IMR-90 (cell line): ENCODE data around the gene GJA8. TPM values are rescaled to one million over a fixed set of nuclear protein-coding genes. Genes with fewer than 3 reads are reported as not detected.

ENCODE experiments used
- ATAC-seq: fragments of 200-7000 bp; cut with Tn5 transposase; 2 replicates; pipeline ENCODE4 v1.9.1; 2020; ENCODE audit warnings: low read depth, mild to moderate bottlenecking, moderate library complexity
- BruUV-seq: library from RNA; stranded (reverse); fragments of 400-500 nt; replicated peaks from 2 replicates; lab custom pipeline; 2021; lab: Mats Ljungman, UMichigan
- CTCF ChIA-PET: fragments of 300-600 bp; formaldehyde crosslinking; extraction: SDS; loops from one replicate; lab custom pipeline; 2021; ENCODE audit warnings: antibody characterized with exemption; lab: Yijun Ruan, JAX
- POLR2A ChIA-PET: fragments of 300-600 bp; sonication (Branson Sonifier 250); formaldehyde crosslinking; loops from one replicate; lab custom pipeline; 2022; ENCODE audit warnings: antibody characterized with exemption; ENCODE audit not compliant: unreplicated experiment; lab: Charles Lee
- DNase-seq: peaks from one replicate; pipeline ENCODE4 v3.0.0; 2013
- H2AFZ ChIP-seq: replicated peaks from 2 replicates; pipeline ENCODE3; 2013; ENCODE audit warnings: low read length, mild to moderate bottlenecking; ENCODE audit not compliant: poor library complexity
- H2AK5ac ChIP-seq: 2 replicates; pipeline ENCODE4 v1.6.1; 2013; ENCODE audit warnings: low read depth, low read length, inconsistent platforms
- H2AK9ac ChIP-seq: replicated peaks from 2 replicates; pipeline ENCODE3; 2013; ENCODE audit warnings: mild to moderate bottlenecking, low read depth, low read length, moderate library complexity; ENCODE audit not compliant: poor library complexity
- H2BK120ac ChIP-seq: 2 replicates; pipeline ENCODE4 v1.6.1; 2013; ENCODE audit warnings: low read depth, low read length, inconsistent platforms
- H2BK15ac ChIP-seq: 3 replicates; pipeline ENCODE4 v1.6.1; 2013; ENCODE audit warnings: low read depth, low read length, inconsistent platforms
- H2BK20ac ChIP-seq: 2 replicates; pipeline ENCODE4 v1.6.1; 2013; ENCODE audit warnings: low read depth, mild to moderate bottlenecking, inconsistent platforms, low read length, moderate library complexity
- H2BK5ac ChIP-seq: 2 replicates; pipeline ENCODE4 v1.6.1; 2013; ENCODE audit warnings: mild to moderate bottlenecking, low read depth, low read length, inconsistent platforms; ENCODE audit not compliant: poor library complexity, severe bottlenecking
- H3K14ac ChIP-seq: replicated peaks from 2 replicates; pipeline ENCODE4 v1.6.1; 2013; ENCODE audit warnings: low read depth, low read length, inconsistent platforms
- H3K18ac ChIP-seq: 2 replicates; pipeline ENCODE4 v1.6.1; 2013; ENCODE audit warnings: low read depth, low read length, control low read depth
- H3K23ac ChIP-seq: 2 replicates; pipeline ENCODE4 v1.6.1; 2013; ENCODE audit warnings: low read depth, low read length, inconsistent platforms
- H3K27ac ChIP-seq: 2 replicates; pipeline ENCODE4 v1.5.1; 2013; ENCODE audit warnings: mild to moderate bottlenecking, control low read depth, low read length; ENCODE audit not compliant: insufficient read depth
- H3K27me3 ChIP-seq: 2 replicates; pipeline ENCODE4 v1.6.1; 2013; ENCODE audit warnings: low read length; ENCODE audit not compliant: control insufficient read depth, insufficient read depth
- H3K36me3 ChIP-seq: 2 replicates; pipeline ENCODE4 v1.6.1; 2013; ENCODE audit warnings: low read length, mixed read lengths; ENCODE audit not compliant: control insufficient read depth, insufficient read depth
- H3K4ac ChIP-seq: 2 replicates; pipeline ENCODE4 v1.6.1; 2013; ENCODE audit warnings: low read depth, low read length, inconsistent platforms
- H3K4me1 ChIP-seq: 2 replicates; pipeline ENCODE4 v1.6.1; 2013; ENCODE audit warnings: low read length, mixed read lengths; ENCODE audit not compliant: control insufficient read depth, insufficient read depth
- H3K4me2 ChIP-seq: 2 replicates; pipeline ENCODE4 v1.6.1; 2013; ENCODE audit warnings: low read depth, mild to moderate bottlenecking, control low read depth, low read length, moderate library complexity
- H3K4me3 ChIP-seq: 2 replicates; pipeline ENCODE4 v1.5.1; 2013; ENCODE audit warnings: low read depth, mild to moderate bottlenecking, control low read depth, low read length, moderate library complexity; ENCODE audit not compliant: insufficient read depth
- H3K56ac ChIP-seq: 2 replicates; pipeline ENCODE4 v1.6.1; 2013; ENCODE audit warnings: low read length, inconsistent platforms; ENCODE audit not compliant: insufficient read depth; ENCODE audit errors: extremely low read depth
- H3K79me1 ChIP-seq, 2 experiments: 2 replicates each; pipeline ENCODE4 v1.6.1; 2013; ENCODE audit warnings: low read length in 2 of 2, inconsistent platforms in 1 of 2, low read depth in 1 of 2
- H3K9ac ChIP-seq: 2 replicates; pipeline ENCODE4 v1.6.1; 2013; ENCODE audit warnings: low read depth, low read length, control low read depth
- H3K9me1 ChIP-seq: 2 replicates; pipeline ENCODE4 v1.6.1; 2013; ENCODE audit warnings: low read length, inconsistent platforms; ENCODE audit not compliant: insufficient read depth
- H3K9me3 ChIP-seq: 2 replicates; pipeline ENCODE4 v1.6.1; 2013; ENCODE audit warnings: low read length; ENCODE audit not compliant: control insufficient read depth, insufficient read depth
- H4K20me1 ChIP-seq: 2 replicates; pipeline ENCODE4 v1.6.1; 2013; ENCODE audit warnings: low read length, inconsistent platforms; ENCODE audit not compliant: insufficient read depth
- H4K5ac ChIP-seq: 2 replicates; pipeline ENCODE4 v1.6.1; 2013; ENCODE audit warnings: mild to moderate bottlenecking, low read depth, low read length, control low read depth
- H4K8ac ChIP-seq, 2 experiments: 2 replicates each; pipeline ENCODE4 v1.6.1; 2013; ENCODE audit warnings: low read depth in 2 of 2, low read length in 2 of 2, control low read depth in 1 of 2, inconsistent platforms in 1 of 2
- H4K91ac ChIP-seq: 2 replicates; pipeline ENCODE4 v1.6.1; 2013; ENCODE audit warnings: low read depth, low read length, inconsistent platforms; ENCODE audit not compliant: insufficient read depth
- BHLHE40 ChIP-seq: fragments of 150-350 bp; IDR thresholded peaks from 2 replicates; pipeline ENCODE4 v1.6.1; 2016; ENCODE audit warnings: mild to moderate bottlenecking, low read depth, low read length
- CEBPB ChIP-seq: IDR thresholded peaks from 2 replicates; pipeline ENCODE4 v1.6.1; 2012; ENCODE audit warnings: low read depth, low read length, improper control_type of control experiment
- CHD1 ChIP-seq: IDR thresholded peaks from 2 replicates; pipeline ENCODE4 v1.6.1; 2012; ENCODE audit warnings: low read depth, low read length, improper control_type of control experiment
- CTCF ChIP-seq: conservative IDR thresholded peaks from 2 replicates; pipeline ENCODE4 v1.5.1; 2012; ENCODE audit warnings: mild to moderate bottlenecking, low read depth, low read length, improper control_type of control experiment
- ELK1 ChIP-seq: fragments of 150-350 bp; IDR thresholded peaks from 2 replicates; pipeline ENCODE4 v1.6.1; 2016; ENCODE audit warnings: low read depth, mild to moderate bottlenecking, low read length, moderate library complexity, borderline replicate concordance
- FOS ChIP-seq: fragments of 150-350 bp; IDR thresholded peaks from 2 replicates; pipeline ENCODE4 v1.6.1; 2016; ENCODE audit warnings: low read depth, low read length
- MAFK ChIP-seq: IDR thresholded peaks from 2 replicates; pipeline ENCODE4 v1.6.1; 2012; ENCODE audit warnings: low read depth, low read length, improper control_type of control experiment
- POLR2A ChIP-seq: IDR thresholded peaks from 2 replicates; pipeline ENCODE4 v1.6.1; 2012; ENCODE audit warnings: mild to moderate bottlenecking, low read depth, low read length
- RAD21 ChIP-seq: IDR thresholded peaks from 2 replicates; pipeline ENCODE4 v1.6.1; 2012; ENCODE audit warnings: low read length, improper control_type of control experiment
- RCOR1 ChIP-seq: IDR thresholded peaks from 2 replicates; pipeline ENCODE4 v1.6.1; 2012; ENCODE audit warnings: mild to moderate bottlenecking, low read length, improper control_type of control experiment; ENCODE audit not compliant: insufficient replicate concordance
- WGBS, 2 experiments: methylation state at CpG; one replicate each; pipeline versions ENCODE4 v1.1.5 to v1.1.7; 2013; ENCODE audit warnings: missing lambda C conversion rate in 2 of 2; ENCODE audit not compliant: insufficient read length in 1 of 2; ENCODE audit errors: extremely low coverage in 2 of 2; 5-methylcytosine and 5-hydroxymethylcytosine counted together
- dilution Hi-C: fragments of 300-500 bp; cut with HindIII; formaldehyde crosslinking; loops from one replicate; pipeline ENCODE4 v1.14.3; 2018; ENCODE audit warnings: low sequenced_read_pairs; ENCODE audit not compliant: unreplicated experiment
- in situ Hi-C: fragments of 300-500 bp; cut with MboI; formaldehyde crosslinking; loops from 3 replicates; pipeline ENCODE4 v1.14.3; 2019; ENCODE audit warnings: low sequenced_read_pairs, inconsistent platforms, mixed read lengths
- intact Hi-C: fragments of 100-400 bp; cut with micrococcal nuclease; formaldehyde crosslinking; loops from 2 replicates; pipeline ENCODE4 v1.10.0; 2022
- polyA plus RNA-seq, 3 experiments: library from polyadenylated mRNA; depleted of rRNA; stranded (reverse); fragments of >200 nt; gene quantifications; 2 replicates each; pipeline ENCODE4 v1.2.3, GENCODE V29; 2012; ENCODE audit warnings: low replicate concordance in 1 of 3
- total RNA-seq: library from RNA; depleted of rRNA; stranded (reverse); fragments of >200 nt; gene quantifications from 2 replicates; pipeline ENCODE4 v1.2.3, GENCODE V29; 2012

GJA8 gene
- total and polyA plus RNA-seq, 2 of the 4 experiments (the other 2 are of a cell fraction) = not detected

- H3K27me3 ChIP-seq = peaks cover 6% of the 10 kb centered on the region; the same call in 1 of the 2 replicates
- H2AK9ac ChIP-seq = no peak overlapping the region
- no peaks in the 10 kb centered on the region for H4K20me1 ChIP-seq
- no peak overlapping the region for H3K4ac ChIP-seq
- H4K91ac ChIP-seq = no peak overlapping the region
- no peaks in the 10 kb centered on the region for H3K4me1 ChIP-seq
- WGBS, 2 experiments = no CpG with 5 or more reads among the region's 4 CpGs
- no peak for TF ChIP-seq BHLHE40
- TF ChIP-seq POLR2A = no peak
- TF ChIP-seq RAD21 = no peak
- TF ChIP-seq ELK1 = no peak
- no peak for TF ChIP-seq CHD1
- no peak for TF ChIP-seq MAFK
- TF ChIP-seq CEBPB = no peak
- no peak for TF ChIP-seq RCOR1
- TF ChIP-seq FOS = no peak
- TF ChIP-seq CTCF = no peak
- no peak overlapping the region for H3K4me3 ChIP-seq
- DNase-seq (no peak), ATAC-seq (no peak)
- no peaks in the 10 kb centered on the region for H3K79me1 ChIP-seq
- dilution Hi-C loops = no loop called here
- H3K23ac ChIP-seq = no peak overlapping the region
- no peak overlapping the region for H3K18ac ChIP-seq
- no peak overlapping the region for H2BK120ac ChIP-seq
- no peak overlapping the region for H4K5ac ChIP-seq
- no peak overlapping the region for H2BK5ac ChIP-seq
- no peaks in the 10 kb centered on the region for H3K9me3 ChIP-seq
- H2AFZ ChIP-seq = no peak overlapping the region
- H3K36me3 ChIP-seq = no peaks in the 10 kb centered on the region
- no peak overlapping the region for H3K9ac ChIP-seq
- no peak overlapping the region for H3K27ac ChIP-seq
- H2AK5ac ChIP-seq = no peak overlapping the region
- H4K8ac ChIP-seq = no peak overlapping the region
- no peak overlapping the region for H2BK20ac ChIP-seq
- no TSS peak for BruUV-seq
- H3K9me1 ChIP-seq = no peaks in the 10 kb centered on the region
- H2BK15ac ChIP-seq = no peak overlapping the region
- intact Hi-C loops = no loop called here
- ChIA-PET CTCF (no interaction called here), POLR2A (no interaction called here)
- H3K56ac ChIP-seq = no peak overlapping the region
- in situ Hi-C loops = loop anchor here (10.0 to 25.0 kb wide), 2 partner anchors 260 to 408 kb away; no protein-coding TSS in a partner anchor
- no peak overlapping the region for H3K14ac ChIP-seq
- H3K4me2 ChIP-seq = no peak overlapping the region
These were observed 7.5 kb upstream of the GJA8 start for GRCh38 chr1:147895123-147895522.
